HepG2 (cell line): ENCODE results near the gene UROD. TPM values are rescaled to one million over a fixed set of nuclear protein-coding genes. Genes with fewer than 3 reads are reported as not detected.
A peak's percentile ranks its signal among the peaks of the same experiment; 100 is the strongest.

Source experiments
- ATAC-seq: fragments of 200-7000 bp; cut with Tn5 transposase; 3 replicates; pipeline ENCODE4 v1.9.1; 2020; ENCODE audit warnings: mild to moderate bottlenecking, moderate library complexity
- BruUV-seq: library from RNA; stranded (reverse); fragments of 400-500 nt; replicated peaks from 2 replicates; lab custom pipeline; 2021; lab: Mats Ljungman, UMichigan
- CTCF ChIA-PET: fragments of 300-600 bp; formaldehyde crosslinking; extraction: SDS; loops from one replicate; lab custom pipeline; 2021; ENCODE audit warnings: low total read pairs, inconsistent platforms, low intra/inter-chr PET ratio; lab: Yijun Ruan, JAX
- POLR2A ChIA-PET: fragments of 350-600 bp; sonication (Branson Sonifier 250); formaldehyde crosslinking; loops from one replicate; lab custom pipeline; 2020; ENCODE audit warnings: antibody characterized with exemption, inconsistent platforms; lab: Yijun Ruan, JAX
- DNase-seq: peaks from one replicate; pipeline ENCODE4 v3.0.0-alpha.2; 2015; ENCODE audit warnings: low spot score
- FAIRE-seq: peaks from 3 replicates; lab custom pipeline; 2011; peaks lifted over from hg19 to GRCh38; lab: Jason Lieb, UNC
- H2AFZ ChIP-seq: one replicate; pipeline ENCODE4 v1.6.1; 2011; ENCODE audit warnings: low read length, inconsistent platforms
- H3K27ac ChIP-seq: fragments of 300-600 bp; 3 replicates; pipeline ENCODE4 v1.8.0; 2011; ENCODE audit warnings: mixed run types, mild to moderate bottlenecking, mixed read lengths, low read length, inconsistent platforms; ENCODE audit not compliant: insufficient read depth; ENCODE audit errors: extremely low read length
- H3K27me3 ChIP-seq, 2 experiments: fragments of 200-600 bp in 1 of 2; 2 replicates in 1 of 2; 3 replicates in 1 of 2; pipeline versions ENCODE4 v1.6.0 to v1.8.0; 2011; ENCODE audit warnings: low read length in 2 of 2, mild to moderate bottlenecking in 2 of 2, moderate library complexity in 2 of 2, inconsistent platforms in 1 of 2; ENCODE audit not compliant: insufficient read depth in 2 of 2, control insufficient read depth in 1 of 2
- H3K36me3 ChIP-seq, 2 experiments: fragments of 200-600 bp in 1 of 2; replicated peaks in 1 of 2; 2 replicates in 1 of 2; 3 replicates in 1 of 2; pipeline versions ENCODE4 v1.5.1 to v1.8.0; 2011; ENCODE audit warnings: low read length in 2 of 2, inconsistent platforms in 1 of 2; ENCODE audit not compliant: insufficient read depth in 2 of 2, control insufficient read depth in 1 of 2
- H3K4me1 ChIP-seq: 2 replicates; pipeline ENCODE4 v1.5.1; 2012; ENCODE audit warnings: low read length, inconsistent platforms; ENCODE audit not compliant: insufficient read depth
- H3K4me2 ChIP-seq: 2 replicates; pipeline ENCODE4 v1.6.0; 2011; ENCODE audit warnings: low read depth, low read length, inconsistent platforms
- H3K4me3 ChIP-seq, 3 experiments: fragments of 200-600 bp in 1 of 3; sonication (generic), shearing (Covaris generic) in 1 of 3; replicated peaks in 1 of 3; 2 replicates each; pipeline ENCODE4 v1.5.1; 2011 to 2016; ENCODE audit warnings: low read length in 3 of 3, inconsistent platforms in 2 of 3, low read depth in 2 of 3, mild to moderate bottlenecking in 2 of 3, control low read depth in 1 of 3, mixed read lengths in 1 of 3; ENCODE audit not compliant: insufficient read depth in 1 of 3
- H3K79me2 ChIP-seq: one replicate; pipeline ENCODE4 v1.6.1; 2011; ENCODE audit warnings: low read length, inconsistent platforms; ENCODE audit not compliant: insufficient read depth
- H3K9ac ChIP-seq: 2 replicates; pipeline ENCODE4 v1.6.0; 2011; ENCODE audit warnings: mild to moderate bottlenecking, low read depth, low read length, inconsistent platforms; ENCODE audit not compliant: insufficient read depth
- H3K9me3 ChIP-seq: 2 replicates; pipeline ENCODE4 v1.5.1; 2012; ENCODE audit warnings: mild to moderate bottlenecking, low read length
- H4K20me1 ChIP-seq: 2 replicates; pipeline ENCODE4 v1.6.0; 2011; ENCODE audit warnings: inconsistent platforms, mild to moderate bottlenecking, low read length, moderate library complexity; ENCODE audit not compliant: insufficient read depth
- ATF1 ChIP-seq: IDR thresholded peaks from 2 replicates; pipeline ENCODE4 v1.6.1; 2016; ENCODE audit warnings: mild to moderate bottlenecking, control low read depth
- ATF7 ChIP-seq, 2 experiments: fragments of 450-650 bp in 1 of 2; sonication (generic) in 1 of 2; formaldehyde crosslinking in 1 of 2; IDR thresholded peaks; 2 replicates each; pipeline versions ENCODE4 v1.4.0 to v1.6.1; 2016 to 2020; ENCODE audit warnings: antibody characterized with exemption in 1 of 2, mild to moderate bottlenecking in 1 of 2, missing genetic modification reagents in 1 of 2
- BHLHE40 ChIP-seq: IDR thresholded peaks from 2 replicates; pipeline ENCODE4 v1.6.1; 2011; ENCODE audit warnings: low read length, improper control_type of control experiment
- EED ChIP-seq: sonication (generic); formaldehyde crosslinking; IDR thresholded peaks from 2 replicates; pipeline ENCODE4 v1.5.0; 2020; ENCODE audit warnings: mild to moderate bottlenecking, missing genetic modification reagents
- ELK4 ChIP-seq: sonication (generic); formaldehyde crosslinking; IDR thresholded peaks from 2 replicates; pipeline ENCODE4 v1.9.0; 2021; ENCODE audit warnings: missing genetic modification reagents, borderline replicate concordance
- ETV5 ChIP-seq: IDR thresholded peaks from 2 replicates; pipeline ENCODE4 v1.6.1; 2018; ENCODE audit warnings: missing biosample characterization, missing genetic modification reagents, inconsistent platforms, borderline replicate concordance
- FOXK2 ChIP-seq: fragments of 450-650 bp; IDR thresholded peaks from 2 replicates; pipeline ENCODE4 v1.6.1; 2016
- HMGA1 ChIP-seq: sonication (generic); formaldehyde crosslinking; conservative IDR thresholded peaks from 2 replicates; pipeline ENCODE4 v1.4.0; 2020; ENCODE audit warnings: missing genetic modification reagents
- KLF9 ChIP-seq: IDR thresholded peaks from 2 replicates; pipeline ENCODE4 v1.6.1; 2016; ENCODE audit warnings: low read depth
- NR2F1 ChIP-seq, 2 experiments: fragments of 450-650 bp in 1 of 2; formaldehyde crosslinking in 1 of 2; IDR thresholded peaks; 2 replicates each; pipeline versions ENCODE4 v1.5.0 to v1.6.1; 2016 to 2020; ENCODE audit warnings: mild to moderate bottlenecking in 1 of 2, missing compliant biosample characterization in 1 of 2, missing genetic modification reagents in 1 of 2, moderate library complexity in 1 of 2
- ONECUT2 ChIP-seq: sonication (generic); formaldehyde crosslinking; IDR thresholded peaks from 2 replicates; pipeline ENCODE4 v1.4.0; 2020; ENCODE audit warnings: missing genetic modification reagents
- RCOR2 ChIP-seq: IDR thresholded peaks from 2 replicates; pipeline ENCODE4 v1.6.1; 2016; ENCODE audit warnings: missing biosample characterization, missing genetic modification reagents
- REXO4 ChIP-seq: sonication (generic); formaldehyde crosslinking; IDR thresholded peaks from 2 replicates; pipeline ENCODE4 v1.8.0; 2022; ENCODE audit warnings: missing genetic modification reagents, mild to moderate bottlenecking, borderline replicate concordance
- XRCC5 ChIP-seq: fragments of 200-400 bp; formaldehyde crosslinking; optimal IDR thresholded peaks from 2 replicates; pipeline ENCODE3; 2017; ENCODE audit warnings: mild to moderate bottlenecking, low read length
- ZMYM2 ChIP-seq: sonication (generic); formaldehyde crosslinking; IDR thresholded peaks from 2 replicates; pipeline ENCODE4 v1.8.0; 2022; ENCODE audit warnings: mild to moderate bottlenecking, missing genetic modification reagents
- ZNF282 ChIP-seq: fragments of 450-650 bp; IDR thresholded peaks from 2 replicates; pipeline ENCODE4 v1.6.1; 2018; ENCODE audit not compliant: partially characterized antibody
- ZNF441 ChIP-seq: sonication (generic); formaldehyde crosslinking; IDR thresholded peaks from 2 replicates; pipeline ENCODE4 v1.7.0; 2021; ENCODE audit warnings: missing genetic modification reagents, borderline replicate concordance
- ZNF678 ChIP-seq: sonication (generic); formaldehyde crosslinking; IDR thresholded peaks from 2 replicates; pipeline ENCODE4 v1.4.0; 2020; ENCODE audit warnings: mild to moderate bottlenecking, missing genetic modification reagents
- ZNF777 ChIP-seq: sonication (generic); formaldehyde crosslinking; IDR thresholded peaks from 2 replicates; pipeline ENCODE4 v1.4.0; 2020; ENCODE audit warnings: missing genetic modification reagents
- ZSCAN31 ChIP-seq: sonication (generic); formaldehyde crosslinking; IDR thresholded peaks from 2 replicates; pipeline ENCODE4 v1.5.0; 2020; ENCODE audit warnings: low read depth, mild to moderate bottlenecking, missing genetic modification reagents
- WGBS: methylation state at CpG from one replicate; pipeline ENCODE4 v1.1.6; 2017; ENCODE audit warnings: low lambda C conversion rate; 5-methylcytosine and 5-hydroxymethylcytosine counted together
- in situ Hi-C: cut with HindIII; loops from 2 replicates; pipeline ENCODE4 v1.10.0; 2017; ENCODE audit warnings: low pct_unique_long_range_greater_than_20kb; ENCODE audit not compliant: extremely low pct_ligation_motif_present
- intact Hi-C: fragments of 100-400 bp; cut with micrococcal nuclease; formaldehyde crosslinking; loops from one replicate; pipeline ENCODE4 v1.10.0; 2022; ENCODE audit not compliant: unreplicated experiment
- polyA plus RNA-seq, 8 experiments: library from polyadenylated mRNA; depleted of rRNA in 3 of 8; stranded (reverse) in 7 of 8; unstranded in 1 of 8; fragments of >200 nt; fragmentation: Illumina TruSeq in 4 of 8; extraction: Trizol in 4 of 8; gene quantifications; 2 replicates each; pipeline versions ENCODE4 v1.2.1 to v1.2.3, GENCODE V29; 2011 to 2016; ENCODE audit warnings: low read depth in 4 of 8, missing spikeins in 1 of 8, mixed read lengths in 1 of 8; ENCODE audit not compliant: insufficient read depth in 1 of 8
- total RNA-seq, 5 experiments: library from RNA; depleted of rRNA; stranded (reverse); fragments of >200 nt; fragmentation: Illumina TruSeq; extraction: Trizol; gene quantifications; 2 replicates each; pipeline ENCODE4 v1.2.3, GENCODE V29; 2016; ENCODE audit warnings: low read depth in 1 of 5

Gene UROD
- total and polyA plus RNA-seq, 2 of the 13 experiments (the other 11 are each of a cell fraction or from before 2014, with no cell fraction given) = 162 to 171 TPM

- H4K20me1 ChIP-seq = no peaks in the 10 kb centered on the region
- H3K9me3 ChIP-seq = no peaks in the 10 kb centered on the region
- in situ Hi-C loops (no loop called here), intact Hi-C loops (no loop called here)
- H3K4me1 ChIP-seq = peaks cover 15% of the 10 kb centered on the region
- H3K79me2 ChIP-seq = peaks cover 16% of the 10 kb centered on the region
- no peak overlapping the region for H3K4me2 ChIP-seq
- DNase-seq (no peak), ATAC-seq (no peak), FAIRE-seq (no peak)
- ChIA-PET POLR2A (interaction anchor here (2.9 kb wide), 1 partner anchor 23 kb away, joined by 34 read pairs; the partner anchor contains the start of genes HECTD3 and UROD), CTCF (no interaction called here)
- no peaks in the 10 kb centered on the region; a peak in 1 of 5 replicates for H3K27me3 ChIP-seq
- 89% methylated on average over 24 of the region's 24 CpGs for WGBS
- no peak overlapping the region for H3K9ac ChIP-seq
- H3K36me3 ChIP-seq = no peaks in the 10 kb centered on the region
- H3K27ac ChIP-seq = no peak overlapping the region
- H3K4me3 ChIP-seq = no peak overlapping the region
- no peak overlapping the region for H2AFZ ChIP-seq
- no TSS peak for BruUV-seq
- no peak for TF ChIP-seq ZMYM2
- no peak for TF ChIP-seq ZNF678 (CRISPR knock-in tag)
- TF ChIP-seq XRCC5 = no peak
- no peak for TF ChIP-seq ZNF777 (CRISPR knock-in tag)
- TF ChIP-seq ETV5 = no peak
Observed at GRCh38 chr1:44988531-44989156, 23.4 kb upstream of the UROD start.

GRCh38 chr1:44994309-44994898 is 17.6 kb upstream of the UROD start:
- BruUV-seq = no TSS peak
- Histone ChIP-seq H3K27me3 (no peaks in the 10 kb centered on the region), H3K9me3 (no peaks in the 10 kb centered on the region), H3K4me1 (peaks cover 12% of the 10 kb centered on the region), H3K27ac (no peak overlapping the region), H3K4me2 (peak overlapping the region; percentile 34), H3K4me3 (no peak overlapping the region), H3K9ac (no peak overlapping the region), H4K20me1 (no peaks in the 10 kb centered on the region), H2AFZ (no peak overlapping the region), H3K36me3 (no peaks in the 10 kb centered on the region), H3K79me2 (no peaks in the 10 kb centered on the region)
- POLR2A ChIA-PET = interaction anchor here (0.9 kb wide), 1 partner anchor 8 kb away, joined by 4 read pairs; the partner anchor contains the start of gene EIF2B3
- ATAC-seq (peak; percentile 81), DNase-seq (peak; percentile 16), FAIRE-seq (peak; percentile 50)
- 23% methylated on average over 7 of the region's 7 CpGs for WGBS
- in situ Hi-C loops = no loop called here
- intact Hi-C loops = no loop called here
- CTCF ChIA-PET = no interaction called here
- no peak for TF ChIP-seq ZSCAN31
- TF ChIP-seq ELK4 = no peak
- TF ChIP-seq REXO4 (CRISPR knock-in tag) = no peak
- TF ChIP-seq EED (CRISPR knock-in tag) = no peak
- no peak for TF ChIP-seq HMGA1 (CRISPR knock-in tag)
- TF ChIP-seq BHLHE40 = no peak
- TF ChIP-seq FOXK2 = no peak
- TF ChIP-seq ATF7 (IDR thresholded peaks at IDR 0.05) = no peak
- TF ChIP-seq ATF7 (CRISPR knock-in tag; IDR thresholded peaks at IDR 0.05) = no peak
- no peak for TF ChIP-seq ZNF282
- no peak for TF ChIP-seq KLF9 (CRISPR knock-in tag)
- no peak for TF ChIP-seq ETV5
- TF ChIP-seq ZNF441 (CRISPR knock-in tag) = no peak
- TF ChIP-seq ATF1 (CRISPR knock-in tag) = no peak
- no peak for TF ChIP-seq RCOR2 (CRISPR knock-in tag)
- TF ChIP-seq ONECUT2 (CRISPR knock-in tag) = peak; percentile 56; the same call in 1 of the 2 replicates
- TF ChIP-seq NR2F1 (CRISPR knock-in tag; IDR thresholded peaks at IDR 0.05) = peak in 1 of 2 experiments; percentile 26; a peak in 1 of 4 replicates
